Kidney (tissue), 14 donors: ENCODE measurements around the gene ATP11A. TPM values are rescaled to one million over a fixed set of nuclear protein-coding genes. Genes with fewer than 3 reads are reported as not detected.
A peak's percentile ranks its signal among the peaks of the same experiment; 100 is the strongest.

Experiments used
- DNase-seq, 5 donors: peaks; one replicate each; pipeline ENCODE4 v3.0.0-alpha.2; 2013 to 2020
- FAIRE-seq: peaks from 2 replicates; lab custom pipeline; 2012; peaks lifted over from hg19 to GRCh38; lab: Jason Lieb, UNC
- H3K27ac ChIP-seq, 2 donors: one replicate each; pipeline ENCODE4 v1.7.0; 2013; ENCODE audit warnings: low read depth in 2 of 2, low read length in 2 of 2, inconsistent platforms in 1 of 2
- H3K27me3 ChIP-seq: one replicate; pipeline ENCODE4 v1.7.1; 2013; ENCODE audit warnings: low read length, inconsistent platforms; ENCODE audit not compliant: control insufficient read depth, insufficient read depth
- H3K36me3 ChIP-seq, 3 donors: one replicate each; pipeline versions ENCODE4 v1.7.0 to v1.7.1; 2013; ENCODE audit warnings: low read length in 3 of 3, control low read depth in 1 of 3, inconsistent platforms in 1 of 3; ENCODE audit not compliant: insufficient read depth in 3 of 3, control insufficient read depth in 2 of 3
- H3K4me1 ChIP-seq, 3 donors: one replicate each; pipeline versions ENCODE4 v1.7.0 to v1.7.1; 2013; ENCODE audit warnings: low read length in 3 of 3, inconsistent platforms in 1 of 3, low read depth in 1 of 3; ENCODE audit not compliant: control insufficient read depth in 2 of 3, insufficient read depth in 2 of 3
- H3K4me3 ChIP-seq, 3 donors: one replicate each; pipeline versions ENCODE4 v1.7.0 to v1.8.1; 2013; ENCODE audit warnings: low read length in 3 of 3, control low read depth in 1 of 3, inconsistent platforms in 1 of 3
- H3K9ac ChIP-seq, 3 donors: one replicate each; pipeline versions ENCODE4 v1.7.0 to v1.7.1; 2013; ENCODE audit warnings: low read length in 3 of 3, control low read depth in 1 of 3, inconsistent platforms in 1 of 3
- H3K9me3 ChIP-seq, 3 donors: one replicate each; pipeline versions ENCODE4 v1.7.0 to v1.7.1; 2013; ENCODE audit warnings: low read length in 3 of 3, control low read depth in 1 of 3, inconsistent platforms in 1 of 3; ENCODE audit not compliant: control insufficient read depth in 2 of 3, insufficient read depth in 1 of 3
- CTCF ChIP-seq: IDR thresholded peaks from 3 replicates; pipeline ENCODE4 v1.5.1; 2012; ENCODE audit warnings: mild to moderate bottlenecking, moderate library complexity, borderline replicate concordance; ENCODE audit not compliant: insufficient read depth; ENCODE audit errors: extremely low read depth
- intact Hi-C: fragments of 100-400 bp; cut with DNase I; formaldehyde crosslinking; loops from one replicate; pipeline ENCODE4 v1.11.1; 2022
- polyA plus RNA-seq: library from polyadenylated mRNA; stranded (reverse); fragments of 350-450 nt; fragmentation: Illumina TruSeq; extraction: RNeasy Lipid Tissue Mini Kit (QIAGEN cat#74804); gene quantifications from one replicate; pipeline ENCODE4 v1.2.3, GENCODE V29; 2014; ENCODE audit warnings: low read depth, low replicate concordance; ENCODE audit not compliant: insufficient read depth
- total RNA-seq: library from RNA; stranded (reverse); fragmentation: NEBNext Ultra II Directional; extraction: Animal tissue kit (Norgen Biotek cat#: 25700); gene quantifications from one replicate; pipeline ENCODE4 v1.2.1, GENCODE V29; 2021
- donor health status: control.
- donor health status: control.
- donor health status: control.
- donor health status: control.
- donor health status: control.
- donor health status: DM: yes; HTN: yes; CAD: no.
- donor health status: Normal renal cell carcinoma (clear cell type).

ATP11A gene
- total and polyA plus RNA-seq, 2 donors from 2014 or later, result 4.9 to 212 TPM

GRCh38 chr13:112699322-112699918, 9.6 kb downstream of the ATP11A start:
- intact Hi-C loops, result no loop called here
- no peak for TF ChIP-seq CTCF

GRCh38 chr13:112700291-112701060, 10.6 kb downstream of the ATP11A start:
- FAIRE-seq, result no peak
- Histone ChIP-seq H3K9me3 (no peaks in the 10 kb centered on the region), H3K36me3 (no peaks in the 10 kb centered on the region), H3K27me3 (no peaks in the 10 kb centered on the region), H3K27ac (peak overlapping the region in 1 of 2 donors; percentile 38), H3K4me3 (no peak overlapping the region), H3K9ac (no peak overlapping the region), H3K4me1 (peaks cover 0 to 14% (median 8%) of the 10 kb centered on the region in 3 donors)
- intact Hi-C loops, result no loop called here
- peak in 2 of 5 donors; percentile 48 to 61 for DNase-seq
- TF ChIP-seq CTCF, result no peak

More at GRCh38 chr13:112699322-112699918, 9.6 kb downstream of the ATP11A start:
- Histone ChIP-seq H3K9ac (no peak overlapping the region), H3K9me3 (no peaks in the 10 kb centered on the region), H3K27ac (peak overlapping the region in 1 of 2 donors; percentile 27), H3K27me3 (no peaks in the 10 kb centered on the region), H3K4me3 (no peak overlapping the region), H3K4me1 (peaks cover 0 to 14% (median 11%) of the 10 kb centered on the region in 3 donors), H3K36me3 (no peaks in the 10 kb centered on the region)
- FAIRE-seq, result no peak
- peak; percentile 28 to 62 (median 53) for DNase-seq

- no peak overlapping the region for H3K9ac ChIP-seq
- FAIRE-seq, result no peak
- H3K4me1 ChIP-seq, result peaks cover 0 to 10% (median 8%) of the 10 kb centered on the region in 3 donors
- H3K4me3 ChIP-seq, result no peak overlapping the region
- TF ChIP-seq CTCF, result no peak
- intact Hi-C loops, result no loop called here
- no peaks in the 10 kb centered on the region for H3K36me3 ChIP-seq
- H3K27ac ChIP-seq, result no peak overlapping the region
- no peaks in the 10 kb centered on the region for H3K27me3 ChIP-seq
- H3K9me3 ChIP-seq, result no peaks in the 10 kb centered on the region
- peak in 2 of 5 donors; percentile 52 to 53 for DNase-seq
These were observed 12.6 kb downstream of the ATP11A start for GRCh38 chr13:112702341-112702985.
